ENCODE results near the gene PNLIPRP2.

The PNLIPRP2 gene

DNA sequence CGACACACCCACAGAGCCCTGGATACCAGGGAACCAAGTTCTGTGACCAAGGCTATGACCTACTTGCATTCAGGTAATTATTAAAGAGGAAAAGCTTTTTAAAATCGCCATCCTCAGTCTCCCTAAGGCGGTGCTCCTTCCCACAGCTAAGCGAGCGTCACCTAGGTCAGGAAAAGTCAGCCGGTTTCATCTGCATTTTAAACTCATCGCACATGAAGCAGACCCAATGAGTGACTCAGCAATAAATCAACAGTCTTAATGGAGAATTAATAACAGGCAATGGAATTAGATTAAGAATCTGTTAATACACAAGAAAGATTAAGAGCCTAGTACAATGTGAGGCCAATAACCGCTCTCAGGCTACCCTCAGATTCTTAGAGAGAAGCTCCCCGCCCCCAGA, 62.4 kb downstream of the PNLIPRP2 start (continued):
- TF ChIP-seq CREB5 (CRISPR knock-in tag; IDR thresholded peaks at IDR 0.05; ENCODE audit: low read depth): no peak
- TF ChIP-seq BACH2 (CRISPR knock-in tag; IDR thresholded peaks at IDR 0.05; ENCODE audit: borderline replicate concordance): no peak

- no peak for ATAC-seq
These were observed 63.1 kb downstream of the PNLIPRP2 start for GRCh38 chr10:116683821-116684220.

GRCh38 chr10:116684781-116685180, 64.0 kb downstream of the PNLIPRP2 start:
- ATAC-seq: no peak
- TF ChIP-seq POU6F1 (CRISPR knock-in tag; IDR thresholded peaks at IDR 0.05; ENCODE audit: borderline replicate concordance, low read depth) (no peak), TCF4 (CRISPR knock-in tag; IDR thresholded peaks at IDR 0.05; ENCODE audit: borderline replicate concordance) (no peak), GLIS3 (CRISPR knock-in tag; IDR thresholded peaks at IDR 0.05) (no peak), BACH2 (CRISPR knock-in tag; IDR thresholded peaks at IDR 0.05; ENCODE audit: borderline replicate concordance) (no peak), ZNF8 (CRISPR knock-in tag; IDR thresholded peaks at IDR 0.05) (no peak), PPARA (CRISPR knock-in tag; IDR thresholded peaks at IDR 0.05; ENCODE audit: borderline replicate concordance) (no peak), ZFP30 (CRISPR knock-in tag; IDR thresholded peaks at IDR 0.05) (no peak), ISL1 (CRISPR knock-in tag; IDR thresholded peaks at IDR 0.05) (no peak), ARNTL (CRISPR knock-in tag; IDR thresholded peaks at IDR 0.05; ENCODE audit: borderline replicate concordance, low read depth) (no peak), SNAI2 (CRISPR knock-in tag; IDR thresholded peaks at IDR 0.05) (no peak), CREB5 (CRISPR knock-in tag; IDR thresholded peaks at IDR 0.05; ENCODE audit: low read depth) (no peak), ZNF565 (CRISPR knock-in tag; conservative IDR thresholded peaks at IDR 0.05; ENCODE audit: low read depth) (no peak), ESRRG (CRISPR knock-in tag; IDR thresholded peaks at IDR 0.05) (no peak), CSDC2 (CRISPR knock-in tag; IDR thresholded peaks at IDR 0.05) (no peak), ZC3H10 (CRISPR knock-in tag; IDR thresholded peaks at IDR 0.05) (no peak), ZNF70 (CRISPR knock-in tag; IDR thresholded peaks at IDR 0.05) (no peak), TOX (CRISPR knock-in tag; IDR thresholded peaks at IDR 0.05; ENCODE audit: borderline replicate concordance) (no peak), RARB (CRISPR knock-in tag; IDR thresholded peaks at IDR 0.05) (no peak)
- TF ChIP-seq, protein P1, sequence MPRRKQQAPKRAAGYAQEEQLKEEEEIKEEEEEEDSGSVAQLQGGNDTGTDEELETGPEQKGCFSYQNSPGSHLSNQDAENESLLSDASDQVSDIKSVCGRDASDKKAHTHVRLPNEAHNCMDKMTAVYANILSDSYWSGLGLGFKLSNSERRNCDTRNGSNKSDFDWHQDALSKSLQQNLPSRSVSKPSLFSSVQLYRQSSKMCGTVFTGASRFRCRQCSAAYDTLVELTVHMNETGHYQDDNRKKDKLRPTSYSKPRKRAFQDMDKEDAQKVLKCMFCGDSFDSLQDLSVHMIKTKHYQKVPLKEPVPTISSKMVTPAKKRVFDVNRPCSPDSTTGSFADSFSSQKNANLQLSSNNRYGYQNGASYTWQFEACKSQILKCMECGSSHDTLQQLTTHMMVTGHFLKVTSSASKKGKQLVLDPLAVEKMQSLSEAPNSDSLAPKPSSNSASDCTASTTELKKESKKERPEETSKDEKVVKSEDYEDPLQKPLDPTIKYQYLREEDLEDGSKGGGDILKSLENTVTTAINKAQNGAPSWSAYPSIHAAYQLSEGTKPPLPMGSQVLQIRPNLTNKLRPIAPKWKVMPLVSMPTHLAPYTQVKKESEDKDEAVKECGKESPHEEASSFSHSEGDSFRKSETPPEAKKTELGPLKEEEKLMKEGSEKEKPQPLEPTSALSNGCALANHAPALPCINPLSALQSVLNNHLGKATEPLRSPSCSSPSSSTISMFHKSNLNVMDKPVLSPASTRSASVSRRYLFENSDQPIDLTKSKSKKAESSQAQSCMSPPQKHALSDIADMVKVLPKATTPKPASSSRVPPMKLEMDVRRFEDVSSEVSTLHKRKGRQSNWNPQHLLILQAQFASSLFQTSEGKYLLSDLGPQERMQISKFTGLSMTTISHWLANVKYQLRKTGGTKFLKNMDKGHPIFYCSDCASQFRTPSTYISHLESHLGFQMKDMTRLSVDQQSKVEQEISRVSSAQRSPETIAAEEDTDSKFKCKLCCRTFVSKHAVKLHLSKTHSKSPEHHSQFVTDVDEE (CRISPR knock-in tag; IDR thresholded peaks at IDR 0.05): no peak
- TF ChIP-seq, protein P2, sequence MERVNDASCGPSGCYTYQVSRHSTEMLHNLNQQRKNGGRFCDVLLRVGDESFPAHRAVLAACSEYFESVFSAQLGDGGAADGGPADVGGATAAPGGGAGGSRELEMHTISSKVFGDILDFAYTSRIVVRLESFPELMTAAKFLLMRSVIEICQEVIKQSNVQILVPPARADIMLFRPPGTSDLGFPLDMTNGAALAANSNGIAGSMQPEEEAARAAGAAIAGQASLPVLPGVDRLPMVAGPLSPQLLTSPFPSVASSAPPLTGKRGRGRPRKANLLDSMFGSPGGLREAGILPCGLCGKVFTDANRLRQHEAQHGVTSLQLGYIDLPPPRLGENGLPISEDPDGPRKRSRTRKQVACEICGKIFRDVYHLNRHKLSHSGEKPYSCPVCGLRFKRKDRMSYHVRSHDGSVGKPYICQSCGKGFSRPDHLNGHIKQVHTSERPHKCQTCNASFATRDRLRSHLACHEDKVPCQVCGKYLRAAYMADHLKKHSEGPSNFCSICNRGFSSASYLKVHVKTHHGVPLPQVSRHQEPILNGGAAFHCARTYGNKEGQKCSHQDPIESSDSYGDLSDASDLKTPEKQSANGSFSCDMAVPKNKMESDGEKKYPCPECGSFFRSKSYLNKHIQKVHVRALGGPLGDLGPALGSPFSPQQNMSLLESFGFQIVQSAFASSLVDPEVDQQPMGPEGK (CRISPR knock-in tag; IDR thresholded peaks at IDR 0.05; ENCODE audit: borderline replicate concordance): no peak

More at GRCh38 chr10:116683821-116684220, 63.1 kb downstream of the PNLIPRP2 start:
- TF ChIP-seq GLIS3 (CRISPR knock-in tag; IDR thresholded peaks at IDR 0.05): no peak

- no peak for ATAC-seq
- TF ChIP-seq ESRRG (CRISPR knock-in tag; IDR thresholded peaks at IDR 0.05) (no peak), SNAI2 (CRISPR knock-in tag; IDR thresholded peaks at IDR 0.05) (no peak), TOX (CRISPR knock-in tag; IDR thresholded peaks at IDR 0.05; ENCODE audit: borderline replicate concordance) (no peak), OSR1 (CRISPR knock-in tag; IDR thresholded peaks at IDR 0.05) (no peak), ZNF70 (CRISPR knock-in tag; IDR thresholded peaks at IDR 0.05) (no peak), ZFP30 (CRISPR knock-in tag; IDR thresholded peaks at IDR 0.05) (no peak), ZNF565 (CRISPR knock-in tag; conservative IDR thresholded peaks at IDR 0.05; ENCODE audit: low read depth) (no peak), CREB5 (CRISPR knock-in tag; IDR thresholded peaks at IDR 0.05; ENCODE audit: low read depth) (no peak), BACH2 (CRISPR knock-in tag; IDR thresholded peaks at IDR 0.05; ENCODE audit: borderline replicate concordance) (no peak), RARB (CRISPR knock-in tag; IDR thresholded peaks at IDR 0.05) (no peak)
- TF ChIP-seq, protein P2 (CRISPR knock-in tag; IDR thresholded peaks at IDR 0.05; ENCODE audit: borderline replicate concordance): no peak
These were observed 65.1 kb downstream of the PNLIPRP2 start for GRCh38 chr10:116685807-116686206.

Data from SK-N-SH treated with all-trans-retinoic acid at 6 μM for 48 hours (cell line).